GM19397 (cell line): Measurements from ENCODE around the gene CD7.
"Not testable (repeated sequence)": the region's sequence is repeated elsewhere in the genome, so short reads cannot be mapped to it uniquely, and the experiment has no call there.

Experiments used
- ATAC-seq: cut with Tn5 transposase; IDR thresholded peaks from one replicate; pipeline ENCODE4 v1.9.1; 2021; ENCODE audit warnings: mild to moderate bottlenecking, moderate library complexity; ENCODE audit not compliant: unreplicated experiment

Gene CD7

DNA sequence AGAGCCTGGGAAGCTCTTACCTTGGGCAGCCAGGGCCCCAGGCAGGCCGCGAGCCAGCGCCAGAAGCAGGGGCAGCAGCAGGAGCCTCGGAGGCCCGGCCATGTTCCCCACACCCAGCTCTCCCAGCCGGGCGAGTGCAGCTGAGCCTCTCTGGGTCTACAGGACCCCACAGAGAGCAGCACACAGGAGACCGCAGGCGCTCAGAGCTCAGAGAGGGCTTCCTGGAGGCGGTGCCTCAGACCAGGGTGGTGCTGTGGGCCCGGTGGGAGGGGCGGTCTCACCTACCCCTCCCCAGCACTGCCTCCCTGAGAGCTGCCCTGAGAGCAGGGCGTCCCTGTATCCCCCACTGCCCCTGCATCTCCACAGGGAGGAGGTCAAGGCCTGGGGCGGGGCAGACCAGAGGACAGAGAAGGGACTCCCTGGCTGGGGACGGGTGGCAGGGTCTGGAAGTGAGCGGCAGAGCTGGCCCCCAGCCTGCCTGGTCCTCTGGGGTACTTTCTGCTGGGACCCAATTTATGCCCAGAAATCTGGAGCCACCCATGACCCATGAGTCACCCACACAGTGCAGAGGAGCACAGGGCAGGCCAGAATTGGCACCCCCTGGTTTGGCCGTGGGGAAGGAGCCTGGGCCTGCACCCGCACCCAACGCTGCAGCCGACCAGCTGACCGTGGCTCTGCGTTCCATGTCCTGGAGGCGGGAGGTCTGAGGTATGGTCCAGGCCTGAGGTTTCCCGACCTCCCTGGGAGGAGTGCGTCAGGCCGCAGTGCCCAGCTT is at the start of gene CD7:
CD7 (minus strand) TSS at position 215 of the 775 bp plus-strand sequence; CDS start at position 102, 113 bp downstream.
- ATAC-seq: no peak

GRCh38 chr17:82366749-82367148 is 49.3 kb upstream of the CD7 start:
- ATAC-seq: no peak

DNA sequence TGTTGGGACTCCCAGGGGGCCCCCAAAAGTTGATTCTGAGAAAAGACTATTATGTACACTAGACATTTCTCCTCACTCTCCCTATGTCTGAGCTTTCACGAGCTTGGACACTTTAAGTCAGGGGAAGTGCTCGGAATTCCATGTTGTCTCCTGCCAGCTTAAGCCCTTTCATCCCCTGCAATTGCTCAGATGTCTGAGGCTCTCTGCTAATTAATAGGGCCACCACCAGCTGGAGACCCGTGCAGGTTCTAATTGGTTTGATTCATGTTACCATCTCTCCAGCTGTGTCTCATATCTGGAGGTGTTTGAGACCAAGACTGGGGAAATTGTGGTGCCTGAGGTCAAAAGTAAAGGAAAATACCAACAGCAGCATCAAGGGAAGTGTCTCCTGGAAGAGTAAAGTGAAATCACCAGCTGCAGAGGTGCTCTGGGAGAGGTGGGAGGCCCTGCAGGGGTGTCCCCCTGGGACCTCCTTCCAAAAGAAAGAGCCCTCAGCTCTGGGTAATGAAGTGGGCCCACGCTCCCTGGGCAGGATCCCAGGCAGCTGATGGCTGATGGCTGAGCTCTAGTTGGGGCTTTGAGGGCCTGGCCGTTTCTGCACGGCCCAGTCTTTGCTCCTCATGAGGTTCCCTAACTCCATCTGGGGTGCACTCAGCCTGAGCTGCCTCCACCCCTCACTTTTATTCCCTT is 48.3 kb upstream of the CD7 start:
- no peak for ATAC-seq

DNA sequence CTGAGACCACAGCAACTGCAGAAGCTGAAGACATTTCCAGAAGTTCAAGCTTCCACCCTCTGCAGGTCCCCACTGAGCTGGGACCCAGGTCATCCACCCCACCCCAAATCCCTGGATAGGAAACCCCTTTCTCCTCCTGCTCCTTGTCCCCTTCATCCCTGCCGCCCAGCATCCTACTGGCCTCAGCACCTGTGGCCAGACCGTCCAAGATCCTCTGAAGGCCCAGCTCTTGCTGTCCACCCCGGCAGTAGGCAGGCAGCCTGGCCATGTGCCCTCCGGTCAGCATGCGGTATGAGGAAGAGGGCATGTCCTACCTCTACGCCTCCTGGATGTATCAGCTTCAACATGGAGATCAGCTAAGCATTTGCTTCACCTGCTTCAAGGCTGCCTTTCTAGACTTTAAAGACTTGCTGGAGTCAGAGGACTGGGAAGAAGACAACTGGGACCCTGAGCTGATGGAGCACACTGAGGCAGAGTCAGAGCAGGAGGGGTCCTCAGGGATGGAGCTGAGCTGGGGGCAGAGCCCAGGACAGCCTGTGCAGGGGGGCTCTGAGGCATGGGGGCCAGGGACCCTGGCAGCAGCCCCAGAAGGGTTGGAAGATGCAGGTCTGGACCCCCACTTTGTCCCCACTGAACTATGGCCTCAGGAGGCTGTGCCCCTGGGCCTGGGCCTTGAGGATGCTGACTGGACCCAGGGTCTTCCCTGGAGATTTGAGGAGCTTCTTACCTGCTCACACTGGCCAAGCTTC is 44.7 kb upstream of the CD7 start:
- ATAC-seq: no peak

DNA sequence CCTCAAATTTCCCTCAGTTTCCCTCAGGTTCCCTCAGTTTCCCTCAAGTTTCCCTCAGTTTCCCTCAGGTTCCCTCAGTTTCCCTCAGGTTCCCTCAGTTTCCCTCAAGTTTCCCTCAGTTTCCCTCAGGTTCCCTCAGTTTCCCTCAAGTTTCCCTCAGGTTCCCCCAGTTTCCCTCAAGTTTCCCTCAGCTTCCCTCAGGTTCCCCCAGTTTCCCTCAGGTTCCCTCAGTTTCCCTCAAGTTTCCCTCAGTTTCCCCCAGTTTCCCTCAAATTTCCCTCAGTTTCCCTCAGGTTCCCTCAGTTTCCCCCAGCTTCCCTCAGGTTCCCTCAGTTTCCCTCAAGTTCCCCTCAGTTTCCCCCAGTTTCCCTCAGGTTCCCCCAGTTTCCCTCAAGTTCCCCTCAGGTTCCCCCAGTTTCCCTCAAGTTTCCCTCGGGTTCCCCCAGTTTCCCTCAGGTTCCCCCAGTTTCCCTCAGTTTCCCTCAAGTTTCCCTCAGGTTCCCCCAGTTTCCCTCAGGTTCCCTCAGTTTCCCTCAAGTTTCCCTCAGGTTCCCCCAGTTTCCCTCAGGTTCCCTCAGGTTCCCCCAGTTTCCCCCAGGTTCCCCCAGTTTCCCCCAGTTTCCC is 42.2 kb upstream of the CD7 start:
- ATAC-seq: not testable (repeated sequence)

- ATAC-seq: no peak
These were observed 41.3 kb upstream of the CD7 start, which contains the start of gene TEX19 for GRCh38 chr17:82358465-82359350. Gene TEX19, plus strand, starts transcription at chr17:82359247. Its CDS starts 2,904 bp downstream, at chr17:82362151.

DNA sequence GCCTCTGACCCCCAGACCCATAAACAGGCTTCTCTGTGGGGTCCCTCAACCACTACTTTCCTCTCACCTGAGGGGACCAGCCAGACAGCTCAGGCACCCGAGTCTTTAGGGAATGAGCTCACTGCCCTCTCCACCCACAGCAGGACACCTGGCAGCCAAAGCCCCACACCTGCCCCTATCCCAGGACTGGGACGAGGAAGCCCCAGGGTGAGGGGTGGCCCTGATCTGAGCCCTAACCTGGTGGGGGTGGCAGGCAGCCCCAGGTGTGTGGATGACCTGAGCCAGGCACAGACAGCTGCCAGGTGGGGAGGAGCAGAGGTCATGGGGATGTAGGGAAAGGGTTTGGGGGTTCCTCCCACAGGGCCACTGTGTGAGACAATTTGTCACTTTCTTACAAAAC is 40.0 kb upstream of the CD7 start:
- ATAC-seq: no peak

DNA sequence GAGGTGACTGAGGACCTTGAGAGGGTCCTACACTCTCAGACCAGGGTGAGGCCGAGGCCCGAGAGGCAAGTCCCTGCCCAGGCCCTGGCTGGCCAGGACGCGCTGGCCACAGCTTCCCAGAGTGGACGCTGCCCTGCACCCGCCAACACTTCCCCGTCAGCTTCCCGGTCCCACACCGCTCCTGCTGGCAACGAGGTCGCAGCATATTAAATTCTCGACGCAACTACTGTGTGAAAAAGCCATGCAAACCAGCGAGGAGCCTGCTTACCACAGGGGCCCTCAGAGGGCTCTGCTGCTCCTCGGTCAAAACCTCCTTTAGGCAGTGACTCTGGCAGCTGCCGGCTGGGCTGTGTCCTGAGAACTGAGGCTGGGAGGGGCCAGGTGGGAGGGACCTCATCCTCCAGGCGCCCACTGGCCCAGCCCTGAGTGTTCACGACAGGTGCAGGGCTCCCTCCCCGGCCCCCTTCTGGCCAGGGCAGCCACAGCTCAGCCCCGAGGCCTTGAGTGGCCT is 39.5 kb upstream of the CD7 start:
- no peak for ATAC-seq

DNA sequence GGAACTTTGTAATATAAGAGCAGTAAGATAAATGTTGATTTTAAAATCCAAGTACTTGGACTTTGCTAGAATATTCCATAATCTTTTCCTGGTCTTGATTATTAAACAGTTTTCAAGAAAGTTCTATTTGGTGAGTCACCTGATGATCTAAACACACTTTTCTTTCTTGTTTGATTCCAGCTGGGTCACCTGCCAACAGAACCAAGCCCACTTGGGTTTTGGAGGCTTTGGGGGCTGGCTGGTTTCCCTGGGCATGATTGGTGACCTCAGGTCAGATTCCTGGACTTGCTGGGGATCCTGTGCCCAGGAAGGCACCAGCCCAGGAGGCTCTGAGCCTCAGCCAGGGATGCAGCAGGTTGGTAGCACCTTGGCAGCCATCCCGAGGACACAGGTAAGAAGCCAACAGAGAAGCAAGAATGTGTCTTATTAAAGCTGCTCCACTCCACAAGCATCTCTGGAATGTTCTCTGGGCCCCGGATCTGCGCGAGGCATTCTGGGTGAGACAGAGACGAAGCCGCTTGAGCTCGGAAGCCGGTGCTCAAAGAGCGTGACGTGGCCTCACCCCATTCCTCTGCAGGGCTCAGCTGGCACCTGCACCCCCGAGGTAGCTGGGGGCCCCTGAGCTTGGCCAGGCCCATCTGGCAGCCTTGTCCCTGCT is 38.5 kb upstream of the CD7 start:
- ATAC-seq: no peak

DNA sequence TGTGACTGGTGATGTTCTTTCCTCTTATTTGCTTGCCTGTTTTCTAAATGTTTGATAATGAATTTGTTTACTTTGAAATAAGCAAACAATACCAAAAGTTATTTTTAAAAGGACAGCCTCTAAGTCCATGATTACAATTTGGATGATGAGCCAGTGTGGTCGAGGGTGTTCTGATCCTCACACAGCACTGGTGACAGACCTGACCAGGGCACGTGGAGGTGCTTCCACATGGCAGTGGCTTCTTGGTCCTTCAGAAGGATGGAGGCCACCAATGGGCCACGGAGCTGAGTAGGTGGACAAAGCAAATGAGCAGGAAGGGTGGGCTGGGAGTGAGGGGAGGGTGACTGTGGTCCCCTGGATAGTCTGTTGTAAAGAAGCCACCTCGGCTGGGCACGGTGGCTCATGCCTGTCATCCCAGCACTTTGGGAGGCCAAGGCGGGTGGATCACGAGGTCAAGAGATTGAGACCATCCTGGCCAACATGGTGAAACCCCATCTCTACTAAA is 37.4 kb upstream of the CD7 start:
- ATAC-seq: no peak

GRCh38 chr17:82353484-82353883 is 36.1 kb upstream of the CD7 start:
- no peak for ATAC-seq

DNA sequence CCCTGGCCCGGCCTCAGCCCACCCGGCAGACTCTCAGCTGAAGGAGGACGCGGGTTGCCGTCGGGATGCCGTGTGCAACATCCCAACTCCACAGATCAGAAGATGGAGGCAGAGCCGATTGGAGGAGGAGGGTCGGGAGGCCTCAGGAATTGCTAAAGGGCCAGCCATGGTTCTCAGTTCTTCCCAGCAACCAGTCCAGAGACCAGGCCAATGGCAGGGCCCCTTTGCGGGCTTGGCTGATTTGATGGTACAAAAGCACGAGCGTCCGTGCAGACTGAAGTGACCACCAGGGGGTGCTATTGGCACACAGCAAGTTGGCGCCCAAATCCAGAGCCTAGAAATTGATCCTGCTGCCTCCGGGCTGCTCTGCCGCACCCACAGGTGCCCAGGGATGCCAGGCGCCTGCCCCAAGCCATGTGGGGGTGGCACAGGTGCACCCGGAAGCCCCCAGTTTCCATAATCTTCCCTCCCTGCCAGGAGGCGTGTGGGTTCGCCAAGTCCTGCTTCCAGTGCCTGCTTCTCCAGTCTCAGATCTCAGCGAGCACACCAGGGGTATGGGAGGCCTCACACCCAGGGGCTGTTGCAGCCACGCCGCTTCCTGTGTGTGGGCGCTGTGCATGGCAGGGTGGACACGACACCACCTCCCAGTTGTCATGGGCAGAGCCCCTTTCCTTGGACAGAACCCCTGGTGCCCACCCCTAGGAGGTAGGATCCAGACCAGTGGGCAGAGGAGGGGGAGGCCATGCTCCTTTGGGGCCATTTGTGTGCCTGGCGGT is 34.5 kb upstream of the CD7 start:
- ATAC-seq: peak; percentile 55

DNA sequence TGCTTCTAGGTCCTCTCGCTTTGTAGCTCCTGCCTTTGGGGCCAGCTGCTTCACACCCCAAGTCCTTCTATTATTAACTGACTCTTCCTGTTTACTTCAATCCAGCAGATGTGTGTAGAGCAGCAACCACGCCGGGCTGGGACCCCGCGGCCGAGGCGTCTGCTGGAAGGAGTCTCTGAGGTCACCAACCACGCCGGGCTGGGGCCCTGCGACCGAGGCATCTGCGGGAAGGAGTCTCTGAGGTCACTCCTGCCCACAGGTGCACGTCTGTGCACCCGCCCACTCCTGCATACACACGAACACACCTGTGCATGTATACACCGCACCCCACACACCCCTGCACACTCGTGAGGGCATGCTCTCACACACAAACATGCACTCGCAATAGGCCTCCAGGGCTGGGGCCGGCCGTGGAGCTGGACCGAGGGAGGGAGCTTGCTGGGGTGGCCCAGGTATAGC is 33.9 kb upstream of the CD7 start:
- ATAC-seq: peak; percentile 53

GRCh38 chr17:82350182-82351030 is 33.0 kb upstream of the CD7 start:
- no peak for ATAC-seq

DNA sequence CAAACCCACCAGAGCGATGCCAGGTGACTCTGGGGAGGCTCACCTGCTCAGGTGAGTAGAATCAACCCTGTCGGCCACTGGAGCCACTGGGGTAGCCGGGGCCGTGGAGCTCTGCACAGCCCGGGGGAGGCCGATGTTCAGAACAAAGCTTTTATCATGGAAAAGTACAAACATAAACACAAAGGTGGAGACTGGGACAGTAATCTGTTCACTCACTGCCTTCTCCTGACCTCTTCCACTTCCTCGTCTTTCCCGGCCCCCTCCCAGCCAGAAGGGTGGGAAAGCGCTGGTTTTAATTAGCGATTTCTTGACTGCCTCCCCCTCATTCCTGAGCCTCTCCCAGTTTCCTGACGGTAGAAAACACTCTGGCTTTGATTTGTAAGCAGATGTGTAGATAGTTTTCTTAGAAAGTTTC is 31.9 kb upstream of the CD7 start:
- ATAC-seq: no peak

- no peak for ATAC-seq
These were observed 31.5 kb upstream of the CD7 start for GRCh38 chr17:82348866-82349265.

DNA sequence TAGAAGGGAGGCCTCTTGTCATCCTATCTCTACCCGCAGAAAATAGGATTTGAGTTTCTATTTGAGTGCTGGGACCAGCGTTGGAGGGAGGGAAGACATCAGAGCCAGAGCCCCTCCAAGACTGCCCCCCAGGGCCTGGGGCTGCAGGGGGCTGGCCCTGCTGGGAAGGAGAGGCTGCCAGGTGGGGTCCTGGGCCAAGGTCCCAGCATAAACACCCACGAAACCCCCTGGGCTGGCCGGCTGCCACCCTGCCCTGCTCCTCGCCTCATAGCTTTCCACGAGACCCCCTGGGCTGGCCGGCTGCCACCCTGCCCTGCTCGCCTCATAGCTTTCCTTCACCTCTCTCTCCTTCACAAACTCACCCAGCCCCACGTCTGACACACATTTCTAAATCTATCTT is 31.0 kb upstream of the CD7 start:
- no peak for ATAC-seq
